B cell (primary cell): Measurements from ENCODE around the gene RPRD1A. TPM values are rescaled to one million over a fixed set of nuclear protein-coding genes. Genes with fewer than 3 reads are reported as not detected.

Experiments
- ATAC-seq: fragments of 200-7000 bp; cut with Tn5 transposase; one replicate; pipeline ENCODE4 v1.10.0; 2021; ENCODE audit warnings: low read depth, mild to moderate bottlenecking, moderate number of reproducible peaks, moderate library complexity
- CTCF ChIA-PET: fragments of 350-600 bp; sonication (Branson Sonifier 250); formaldehyde crosslinking; loops from one replicate; lab custom pipeline; 2021; ENCODE audit warnings: antibody characterized with exemption, inconsistent platforms; lab: Charles Lee
- POLR2A ChIA-PET: fragments of 350-600 bp; sonication (Branson Sonifier 250); formaldehyde crosslinking; loops from one replicate; lab custom pipeline; 2021; ENCODE audit warnings: antibody characterized with exemption; lab: Charles Lee
- DNase-seq: peaks from one replicate; pipeline ENCODE4 v3.0.0; 2013
- H2AFZ ChIP-seq: 2 replicates; pipeline ENCODE4 v1.6.1; 2012; ENCODE audit warnings: mild to moderate bottlenecking, low read depth, low read length; ENCODE audit not compliant: insufficient read depth, poor library complexity, severe bottlenecking
- H3K27ac ChIP-seq, 2 donors: 1 replicate in 1 of 2; 2 replicates in 1 of 2; pipeline ENCODE4 v1.5.1; 2012 to 2013; ENCODE audit warnings: low read length in 2 of 2, mild to moderate bottlenecking in 2 of 2, moderate library complexity in 1 of 2
- H3K27me3 ChIP-seq, 4 experiments: fragments of 200-600 bp in 1 of 4; sonication (generic) in 1 of 4; replicated peaks in 1 of 4; 1 replicate in 2 of 4; 2 replicates in 2 of 4; pipeline versions ENCODE4 v1.6.1 to v1.7.0; 2013 to 2016; ENCODE audit warnings: low read length in 3 of 4, mild to moderate bottlenecking in 2 of 4, mixed read lengths in 1 of 4, moderate library complexity in 1 of 4; ENCODE audit not compliant: insufficient read depth in 4 of 4, control insufficient read depth in 3 of 4; ENCODE audit errors: control extremely low read depth in 1 of 4
- H3K36me3 ChIP-seq, 2 experiments: replicated peaks in 1 of 2; 1 replicate in 1 of 2; 2 replicates in 1 of 2; pipeline versions ENCODE4 v1.6.1 to v1.7.1; 2013; ENCODE audit warnings: low read length in 1 of 2; ENCODE audit not compliant: insufficient read depth in 2 of 2, control insufficient read depth in 1 of 2; ENCODE audit errors: control extremely low read depth in 1 of 2, extremely low read depth in 1 of 2
- H3K4me1 ChIP-seq, 2 donors: fragments of 200-600 bp in 1 of 2; sonication (generic) in 1 of 2; 1 replicate in 1 of 2; 2 replicates in 1 of 2; pipeline versions ENCODE4 v1.5.1 to v1.6.1; 2013 to 2017; ENCODE audit warnings: low read length in 2 of 2; ENCODE audit not compliant: control insufficient read depth in 2 of 2, insufficient read depth in 2 of 2
- H3K4me2 ChIP-seq: replicated peaks from 2 replicates; pipeline ENCODE3; 2012; ENCODE audit warnings: mild to moderate bottlenecking, low read depth, low read length; ENCODE audit not compliant: poor library complexity, severe bottlenecking
- H3K4me3 ChIP-seq, 5 experiments: fragments of 200-600 bp in 1 of 5; sonication (generic) in 1 of 5; 1 replicate in 3 of 5; 2 replicates in 2 of 5; pipeline versions ENCODE4 v1.5.1 to v1.7.0; 2011 to 2016; ENCODE audit warnings: low read length in 4 of 5, mild to moderate bottlenecking in 4 of 5, low read depth in 2 of 5, control low read depth in 1 of 5, moderate library complexity in 1 of 5; ENCODE audit not compliant: insufficient read depth in 1 of 5; ENCODE audit errors: control extremely low read depth in 1 of 5, extremely low read depth in 1 of 5
- H3K79me2 ChIP-seq: fragments of 200-600 bp; sonication (generic); one replicate; pipeline ENCODE4 v1.6.0; 2016; ENCODE audit warnings: low read length; ENCODE audit not compliant: control insufficient read depth, insufficient read depth
- H3K9ac ChIP-seq: fragments of 200-600 bp; sonication (generic); 2 replicates; pipeline ENCODE4 v1.6.1; 2017; ENCODE audit warnings: mild to moderate bottlenecking, low read length, moderate library complexity
- H3K9me3 ChIP-seq, 3 donors: one replicate each; pipeline versions ENCODE4 v1.6.1 to v1.7.1; 2013; ENCODE audit warnings: low read length in 2 of 3; ENCODE audit not compliant: control insufficient read depth in 2 of 3, insufficient read depth in 1 of 3; ENCODE audit errors: control extremely low read depth in 1 of 3
- H4K20me1 ChIP-seq: 2 replicates; pipeline ENCODE4 v1.6.0; 2012; ENCODE audit warnings: mild to moderate bottlenecking, low read length; ENCODE audit not compliant: insufficient read depth, control insufficient read depth, poor library complexity, severe bottlenecking
- H3K27ac Mint-ChIP-seq: one replicate; pipeline ENCODE4 v1.8.0; 2021; ENCODE audit warnings: mixed read lengths
- H3K27me3 Mint-ChIP-seq: one replicate; pipeline ENCODE4 v1.8.0; 2021; ENCODE audit warnings: mixed read lengths
- H3K4me1 Mint-ChIP-seq: one replicate; pipeline ENCODE4 v1.8.0; 2021; ENCODE audit warnings: mixed read lengths
- H3K4me3 Mint-ChIP-seq: one replicate; pipeline ENCODE4 v1.8.0; 2021; ENCODE audit warnings: mixed read lengths
- H3K9me3 Mint-ChIP-seq: one replicate; pipeline ENCODE4 v1.8.0; 2022; ENCODE audit warnings: mixed read lengths; ENCODE audit not compliant: insufficient read depth
- EZH2 ChIP-seq: IDR thresholded peaks from 2 replicates; pipeline ENCODE4 v1.6.1; 2012; ENCODE audit warnings: borderline replicate concordance, low read depth, mild to moderate bottlenecking, moderate library complexity, low read length; ENCODE audit not compliant: insufficient read depth, poor library complexity, severe bottlenecking
- WGBS: methylation state at CpG from one replicate; pipeline ENCODE4 v1.1.5; 2013; ENCODE audit warnings: missing lambda C conversion rate; ENCODE audit not compliant: insufficient coverage; 5-methylcytosine and 5-hydroxymethylcytosine counted together
- intact Hi-C: fragments of 100-400 bp; cut with micrococcal nuclease; formaldehyde crosslinking; loops from one replicate; pipeline ENCODE4 v1.10.0; 2022
- polyA plus RNA-seq: library from polyadenylated mRNA; depleted of rRNA; stranded (reverse); fragments of >200 nt; gene quantifications from 2 replicates; pipeline ENCODE4 v1.2.3, GENCODE V29; 2012
- total RNA-seq, 2 donors: library from RNA; stranded (reverse); fragments of 120-200 nt in 1 of 2; gene quantifications; 1 replicate in 1 of 2; 2 replicates in 1 of 2; pipeline versions ENCODE4 v1.2.3 to v1.2.4, GENCODE V29; 2013 to 2022
- TF ChIP-seq, protein P1 (sequence below): fragments of 200-600 bp; IDR thresholded peaks from one replicate; pipeline ENCODE4 v1.8.0; 2022; ENCODE audit warnings: antibody characterized with exemption, mild to moderate bottlenecking

Gene RPRD1A
- total and polyA plus RNA-seq, 2 donors (not counting 1 experiment from before 2014, with no cell fraction given): 27.6 to 62.6 TPM

- POLR2A ChIA-PET: no interaction called here
- Histone ChIP-seq H4K20me1 (peaks cover 58% of the 10 kb centered on the region), H3K9ac (no peak overlapping the region), H3K9me3 (peaks cover 0 to 17% (median 6%) of the 10 kb centered on the region in 3 donors), H2AFZ (no peak overlapping the region), H3K4me2 (no peak overlapping the region), H3K27ac (no peak overlapping the region), H3K4me1 (peaks cover 7 to 13% of the 10 kb centered on the region in 2 donors), H3K79me2 (peaks cover 100% of the 10 kb centered on the region), H3K27me3 (no peaks in the 10 kb centered on the region), H3K4me3 (no peak overlapping the region), H3K36me3 (no peaks in the 10 kb centered on the region)
- no peak for ATAC-seq
- intact Hi-C loops: no loop called here
- Mint-ChIP-seq H3K4me3 (peak overlapping the region; percentile 51), H3K9me3 (peaks cover 2% of the 10 kb centered on the region), H3K27me3 (no peaks in the 10 kb centered on the region), H3K4me1 (peaks cover 62% of the 10 kb centered on the region), H3K27ac (peak overlapping the region; percentile 42)
- CTCF ChIA-PET: interaction anchor here (1.0 kb wide), 1 partner anchor 9 kb away, joined by 3 read pairs; no protein-coding TSS in a partner anchor
- TF ChIP-seq, protein P1, sequence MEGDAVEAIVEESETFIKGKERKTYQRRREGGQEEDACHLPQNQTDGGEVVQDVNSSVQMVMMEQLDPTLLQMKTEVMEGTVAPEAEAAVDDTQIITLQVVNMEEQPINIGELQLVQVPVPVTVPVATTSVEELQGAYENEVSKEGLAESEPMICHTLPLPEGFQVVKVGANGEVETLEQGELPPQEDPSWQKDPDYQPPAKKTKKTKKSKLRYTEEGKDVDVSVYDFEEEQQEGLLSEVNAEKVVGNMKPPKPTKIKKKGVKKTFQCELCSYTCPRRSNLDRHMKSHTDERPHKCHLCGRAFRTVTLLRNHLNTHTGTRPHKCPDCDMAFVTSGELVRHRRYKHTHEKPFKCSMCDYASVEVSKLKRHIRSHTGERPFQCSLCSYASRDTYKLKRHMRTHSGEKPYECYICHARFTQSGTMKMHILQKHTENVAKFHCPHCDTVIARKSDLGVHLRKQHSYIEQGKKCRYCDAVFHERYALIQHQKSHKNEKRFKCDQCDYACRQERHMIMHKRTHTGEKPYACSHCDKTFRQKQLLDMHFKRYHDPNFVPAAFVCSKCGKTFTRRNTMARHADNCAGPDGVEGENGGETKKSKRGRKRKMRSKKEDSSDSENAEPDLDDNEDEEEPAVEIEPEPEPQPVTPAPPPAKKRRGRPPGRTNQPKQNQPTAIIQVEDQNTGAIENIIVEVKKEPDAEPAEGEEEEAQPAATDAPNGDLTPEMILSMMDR: no peak
- no peak for TF ChIP-seq EZH2
- DNase-seq: peak; percentile 15
These were observed 19.8 kb downstream of the RPRD1A start for GRCh38 chr18:36047521-36047920.

GRCh38 chr18:36046898-36047297, 20.5 kb downstream of the RPRD1A start:
- Histone ChIP-seq H3K4me3 (no peak overlapping the region), H3K27ac (no peak overlapping the region), H2AFZ (no peak overlapping the region), H4K20me1 (peaks cover 64% of the 10 kb centered on the region), H3K4me2 (no peak overlapping the region), H3K27me3 (no peaks in the 10 kb centered on the region), H3K9me3 (peaks cover 0 to 16% (median 6%) of the 10 kb centered on the region in 3 donors), H3K79me2 (peaks cover 100% of the 10 kb centered on the region), H3K4me1 (peaks cover 7 to 19% of the 10 kb centered on the region in 2 donors), H3K36me3 (no peaks in the 10 kb centered on the region), H3K9ac (no peak overlapping the region)
- Mint-ChIP-seq H3K4me1 (peaks cover 64% of the 10 kb centered on the region), H3K27ac (no peak overlapping the region), H3K4me3 (no peak overlapping the region), H3K27me3 (no peaks in the 10 kb centered on the region), H3K9me3 (peaks cover 2% of the 10 kb centered on the region)
- DNase-seq: no peak
- ChIA-PET CTCF (interaction anchor here (1.0 kb wide), 1 partner anchor 10 kb away, joined by 3 read pairs; no protein-coding TSS in a partner anchor), POLR2A (no interaction called here)
- no peak for ATAC-seq
- WGBS: 100% methylated on average over 1 of the region's 3 CpGs
- intact Hi-C loops: no loop called here
- TF ChIP-seq, protein P1: no peak
- TF ChIP-seq EZH2: no peak
